Neural progenitor cell (in vitro differentiated cells): ENCODE measurements around the gene SRGAP3. TPM values are rescaled to one million over a fixed set of nuclear protein-coding genes. Genes with fewer than 3 reads are reported as not detected.

Experiments used
- DNase-seq: peaks from one replicate; pipeline ENCODE4 v3.0.0-alpha.2; 2016; ENCODE audit warnings: low spot score
- H2AFZ ChIP-seq: fragments of 200-600 bp; sonication (generic); replicated peaks from 2 replicates; pipeline ENCODE4 v1.6.1; 2016; ENCODE audit warnings: antibody characterized with exemption
- H3F3A ChIP-seq: fragments of 200-600 bp; sonication (generic); 2 replicates; pipeline ENCODE4 v1.6.1; 2016; ENCODE audit warnings: antibody characterized with exemption, low read depth
- H3K27ac ChIP-seq: fragments of 200-600 bp; sonication (generic); 2 replicates; pipeline ENCODE4 v1.5.1; 2016; ENCODE audit warnings: mild to moderate bottlenecking
- H3K27me3 ChIP-seq: fragments of 200-600 bp; sonication (generic); 2 replicates; pipeline ENCODE4 v1.6.1; 2016; ENCODE audit warnings: mild to moderate bottlenecking, moderate library complexity
- H3K36me3 ChIP-seq: fragments of 200-600 bp; sonication (generic); 2 replicates; pipeline ENCODE4 v1.5.1; 2016
- H3K4me1 ChIP-seq: fragments of 200-600 bp; sonication (generic); 2 replicates; pipeline ENCODE4 v1.6.1; 2016; ENCODE audit warnings: mixed run types
- H3K4me2 ChIP-seq: fragments of 200-600 bp; sonication (generic); 2 replicates; pipeline ENCODE4 v1.6.1; 2016
- H3K4me3 ChIP-seq: fragments of 200-600 bp; sonication (generic); 2 replicates; pipeline ENCODE4 v1.5.1; 2016
- H3K79me2 ChIP-seq: fragments of 200-600 bp; sonication (generic); 2 replicates; pipeline ENCODE4 v1.6.1; 2016; ENCODE audit warnings: low read depth
- H3K9ac ChIP-seq: fragments of 200-600 bp; sonication (generic); 2 replicates; pipeline ENCODE4 v1.6.1; 2016
- H3K9me3 ChIP-seq: fragments of 200-600 bp; sonication (generic); 2 replicates; pipeline ENCODE4 v1.5.1; 2016; ENCODE audit warnings: low read depth
- H4K20me1 ChIP-seq: fragments of 200-600 bp; sonication (generic); 2 replicates; pipeline ENCODE4 v1.6.1; 2016; ENCODE audit warnings: low read depth
- H3K27ac Mint-ChIP-seq: 3 replicates; pipeline ENCODE4 v1.8.0; 2021; ENCODE audit warnings: mixed read lengths
- H3K27me3 Mint-ChIP-seq: 2 replicates; pipeline ENCODE4 v1.8.0; 2022; ENCODE audit warnings: low read depth, mild to moderate bottlenecking, inconsistent platforms, moderate library complexity, mixed read lengths; ENCODE audit not compliant: insufficient read depth
- H3K36me3 Mint-ChIP-seq: 3 replicates; pipeline ENCODE4 v1.8.0; 2021; ENCODE audit warnings: mixed read lengths
- H3K4me1 Mint-ChIP-seq: 3 replicates; pipeline ENCODE4 v1.8.0; 2021; ENCODE audit warnings: mixed read lengths
- H3K4me3 Mint-ChIP-seq: 3 replicates; pipeline ENCODE4 v1.8.0; 2021; ENCODE audit warnings: mild to moderate bottlenecking, moderate library complexity, mixed read lengths
- H3K9me3 Mint-ChIP-seq: 3 replicates; pipeline ENCODE4 v1.8.0; 2020; ENCODE audit warnings: mixed read lengths
- CTCF ChIP-seq: fragments of 200-600 bp; sonication (generic); IDR thresholded peaks from 2 replicates; pipeline ENCODE4 v1.5.1; 2017; ENCODE audit warnings: antibody characterized with exemption, mild to moderate bottlenecking
- EZH2 ChIP-seq: fragments of 200-600 bp; sonication (generic); IDR thresholded peaks from 2 replicates; pipeline ENCODE4 v1.6.1; 2017; ENCODE audit warnings: antibody characterized with exemption, mild to moderate bottlenecking, moderate library complexity
- EZH2phosphoT487 ChIP-seq: fragments of 200-600 bp; sonication (generic); IDR thresholded peaks from 2 replicates; pipeline ENCODE4 v1.6.1; 2017; ENCODE audit warnings: antibody characterized with exemption
- total RNA-seq: library from RNA; depleted of rRNA; stranded (reverse); fragments of >200 nt; gene quantifications from 2 replicates; pipeline ENCODE4 v1.2.3, GENCODE V29; 2015; ENCODE audit warnings: low replicate concordance

Gene SRGAP3
- total RNA-seq, 1 donor from 2014 or later = 59.3 TPM

- H3K36me3 ChIP-seq = no peaks in the 10 kb centered on the region
- Mint-ChIP-seq H3K27me3 (peaks cover 11% of the 10 kb centered on the region), H3K4me1 (peaks cover 67% of the 10 kb centered on the region), H3K27ac (no peak overlapping the region), H3K9me3 (no peaks in the 10 kb centered on the region), H3K36me3 (peaks cover 9% of the 10 kb centered on the region), H3K4me3 (no peak overlapping the region)
- no peaks in the 10 kb centered on the region for H3K79me2 ChIP-seq
- no peak overlapping the region for H3K27ac ChIP-seq
- peaks cover 26% of the 10 kb centered on the region for H3K4me1 ChIP-seq
- DNase-seq = no peak
- no peak overlapping the region for H3K4me2 ChIP-seq
- H3K4me3 ChIP-seq = no peak overlapping the region
- peaks cover 21% of the 10 kb centered on the region for H4K20me1 ChIP-seq
- no peak for TF ChIP-seq EZH2phosphoT487
- TF ChIP-seq CTCF = no peak
- no peak for TF ChIP-seq EZH2
- H2AFZ ChIP-seq = no peak overlapping the region
- peaks cover 12% of the 10 kb centered on the region for H3K27me3 ChIP-seq
- no peak overlapping the region for H3K9ac ChIP-seq
- no peaks in the 10 kb centered on the region for H3K9me3 ChIP-seq
- H3F3A ChIP-seq = peaks cover 27% of the 10 kb centered on the region
Observed at GRCh38 chr3:9133656-9134055, 115.8 kb downstream of the SRGAP3 start.

GRCh38 chr3:9130345-9131305 lies 118.8 kb downstream of the SRGAP3 start:
- peaks cover 4% of the 10 kb centered on the region for H3F3A ChIP-seq
- no peak overlapping the region for H3K27ac ChIP-seq
- H3K4me2 ChIP-seq = no peak overlapping the region
- DNase-seq = no peak
- H2AFZ ChIP-seq = no peak overlapping the region
- no peak overlapping the region for H3K9ac ChIP-seq
- no peak overlapping the region for H3K4me3 ChIP-seq
- peaks cover 10% of the 10 kb centered on the region for H3K27me3 ChIP-seq
- Mint-ChIP-seq H3K4me1 (peaks cover 48% of the 10 kb centered on the region), H3K4me3 (no peak overlapping the region), H3K27me3 (peaks cover 5% of the 10 kb centered on the region), H3K36me3 (peaks cover 9% of the 10 kb centered on the region), H3K27ac (no peak overlapping the region), H3K9me3 (no peaks in the 10 kb centered on the region)
- peaks cover 10% of the 10 kb centered on the region for H4K20me1 ChIP-seq
- no peaks in the 10 kb centered on the region for H3K36me3 ChIP-seq
- no peaks in the 10 kb centered on the region for H3K9me3 ChIP-seq
- TF ChIP-seq EZH2phosphoT487 = no peak
- no peak for TF ChIP-seq EZH2
- TF ChIP-seq CTCF = no peak
- H3K79me2 ChIP-seq = no peaks in the 10 kb centered on the region
- H3K4me1 ChIP-seq = peaks cover 7% of the 10 kb centered on the region

- Histone ChIP-seq H4K20me1 (peaks cover under 1% of the 10 kb centered on the region), H3K79me2 (no peaks in the 10 kb centered on the region), H3K9me3 (no peaks in the 10 kb centered on the region), H3K27me3 (no peaks in the 10 kb centered on the region), H2AFZ (no peak overlapping the region), H3K4me1 (peaks cover 14% of the 10 kb centered on the region), H3K4me3 (no peak overlapping the region), H3F3A (peaks cover 7% of the 10 kb centered on the region), H3K36me3 (no peaks in the 10 kb centered on the region), H3K9ac (no peak overlapping the region), H3K4me2 (no peak overlapping the region), H3K27ac (no peak overlapping the region)
- H3K9me3 Mint-ChIP-seq = no peaks in the 10 kb centered on the region
- H3K27ac Mint-ChIP-seq = no peak overlapping the region
- no peak overlapping the region for H3K4me3 Mint-ChIP-seq
- TF ChIP-seq EZH2 (no peak), CTCF (no peak), EZH2phosphoT487 (no peak)
- peaks cover 45% of the 10 kb centered on the region for H3K4me1 Mint-ChIP-seq
- no peak for DNase-seq
- H3K27me3 Mint-ChIP-seq = peaks cover 2% of the 10 kb centered on the region
- peaks cover 7% of the 10 kb centered on the region for H3K36me3 Mint-ChIP-seq
Observed at GRCh38 chr3:9129365-9129764, 120.1 kb downstream of the SRGAP3 start.
